ENCODE data around the gene UCK1. TPM values are rescaled to one million over a fixed set of nuclear protein-coding genes. Genes with fewer than 3 reads are reported as not detected.

Gene UCK1
- total RNA-seq, 1 experiment from 2014 or later: 31.7 TPM

GRCh38 chr9:131521203-131521602, 9.9 kb downstream of the UCK1 start:
- TF ChIP-seq CTCF (conservative IDR thresholded peaks at IDR 0.05) (no peak), EZH2 (IDR thresholded peaks at IDR 0.05; ENCODE audit: low read depth) (no peak)
- peaks cover 7% of the 10 kb centered on the region; the same call in 1 of the 2 replicates for H3K36me3 ChIP-seq (ENCODE audit: low read depth)
- H3K4me2 ChIP-seq: no peak overlapping the region
- DNase-seq: no peak
- no peak overlapping the region for H2AFZ ChIP-seq
- peaks cover 14% of the 10 kb centered on the region for H4K20me1 ChIP-seq (ENCODE audit: insufficient read depth)
- no peaks in the 10 kb centered on the region for H3K79me2 ChIP-seq (ENCODE audit: low read depth)
- H3K9me2 ChIP-seq (ENCODE audit: insufficient read depth): no peaks in the 10 kb centered on the region
- H3K4me3 ChIP-seq: no peak overlapping the region
- ChIA-PET POLR2A (ENCODE audit: unreplicated experiment) (no interaction called here), CTCF (no interaction called here)
- no peaks in the 10 kb centered on the region for H3K27me3 ChIP-seq (ENCODE audit: insufficient read depth, low read depth)
- TSS peak; percentile 6 for BruUV-seq (replicated peaks)
- intact Hi-C loops (cut with micrococcal nuclease; ENCODE audit: unreplicated experiment): no loop called here
- no peak overlapping the region for H3K27ac ChIP-seq
- no peaks in the 10 kb centered on the region; the same call in 1 of the 2 replicates for H3F3A ChIP-seq (ENCODE audit: insufficient read depth, low read depth)
- no peaks in the 10 kb centered on the region for H3K9me3 ChIP-seq (ENCODE audit: insufficient read depth, low read depth)
- H3K4me1 ChIP-seq (replicated peaks; ENCODE audit: insufficient read depth): no peaks in the 10 kb centered on the region

GRCh38 chr9:131520503-131520902, 10.6 kb downstream of the UCK1 start:
- TF ChIP-seq EZH2 (IDR thresholded peaks at IDR 0.05; ENCODE audit: low read depth) (no peak), CTCF (conservative IDR thresholded peaks at IDR 0.05) (no peak)
- BruUV-seq (replicated peaks): no TSS peak
- Histone ChIP-seq H3F3A (ENCODE audit: insufficient read depth, low read depth) (no peaks in the 10 kb centered on the region; the same call in 1 of the 2 replicates), H3K9me3 (ENCODE audit: insufficient read depth, low read depth) (no peaks in the 10 kb centered on the region), H3K79me2 (ENCODE audit: low read depth) (no peaks in the 10 kb centered on the region), H2AFZ (no peak overlapping the region), H3K4me1 (replicated peaks; ENCODE audit: insufficient read depth) (no peaks in the 10 kb centered on the region), H4K20me1 (ENCODE audit: insufficient read depth) (peaks cover 14% of the 10 kb centered on the region), H3K9me2 (ENCODE audit: insufficient read depth) (no peaks in the 10 kb centered on the region), H3K36me3 (ENCODE audit: low read depth) (peaks cover 7% of the 10 kb centered on the region; the same call in 1 of the 2 replicates), H3K4me2 (no peak overlapping the region), H3K27ac (no peak overlapping the region), H3K4me3 (no peak overlapping the region), H3K27me3 (ENCODE audit: insufficient read depth, low read depth) (no peaks in the 10 kb centered on the region)
- ChIA-PET CTCF (no interaction called here), POLR2A (ENCODE audit: unreplicated experiment) (no interaction called here)
- no peak for DNase-seq
- intact Hi-C loops (cut with micrococcal nuclease; ENCODE audit: unreplicated experiment): no loop called here

GRCh38 chr9:131518553-131518952, 12.5 kb downstream of the UCK1 start:
- no peak overlapping the region for H3K27ac ChIP-seq
- peaks cover 7% of the 10 kb centered on the region; the same call in 1 of the 2 replicates for H3K36me3 ChIP-seq (ENCODE audit: low read depth)
- TF ChIP-seq EZH2 (IDR thresholded peaks at IDR 0.05; ENCODE audit: low read depth): no peak
- TF ChIP-seq CTCF (conservative IDR thresholded peaks at IDR 0.05): no peak
- peaks cover 9% of the 10 kb centered on the region; the same call in 1 of the 2 replicates for H4K20me1 ChIP-seq (ENCODE audit: insufficient read depth)
- H3K4me1 ChIP-seq (replicated peaks; ENCODE audit: insufficient read depth): no peaks in the 10 kb centered on the region
- H3K9me2 ChIP-seq (ENCODE audit: insufficient read depth): no peaks in the 10 kb centered on the region
- H3F3A ChIP-seq (ENCODE audit: insufficient read depth, low read depth): no peaks in the 10 kb centered on the region; the same call in 1 of the 2 replicates
- H2AFZ ChIP-seq: no peak overlapping the region
- no peaks in the 10 kb centered on the region for H3K9me3 ChIP-seq (ENCODE audit: insufficient read depth, low read depth)
- H3K79me2 ChIP-seq (ENCODE audit: low read depth): no peaks in the 10 kb centered on the region
- POLR2A ChIA-PET (ENCODE audit: unreplicated experiment): interaction anchor here (0.7 kb wide), 1 partner anchor 106 kb away, joined by 3 read pairs; no protein-coding TSS in a partner anchor
- CTCF ChIA-PET: no interaction called here
- H3K4me3 ChIP-seq: no peak overlapping the region
- no peak for DNase-seq
- intact Hi-C loops (cut with micrococcal nuclease; ENCODE audit: unreplicated experiment): no loop called here
- BruUV-seq (replicated peaks): no TSS peak
- H3K4me2 ChIP-seq: no peak overlapping the region
- H3K27me3 ChIP-seq (ENCODE audit: insufficient read depth, low read depth): no peaks in the 10 kb centered on the region
